ENCODE results near the gene MYL11. TPM values are rescaled to one million over a fixed set of nuclear protein-coding genes. Genes with fewer than 3 reads are reported as not detected.
"Not testable (repeated sequence)": the region's sequence is repeated elsewhere in the genome, so short reads cannot be mapped to it uniquely, and the experiment has no call there.

Gene MYL11
- total RNA-seq, 1 experiment from 2014 or later = 1.4 TPM

GRCh38 chr16:30335598-30336474, 38.8 kb upstream of the MYL11 start:
- Histone ChIP-seq H3K36me3 (ENCODE audit: low read depth) (no peaks in the 10 kb centered on the region), H3F3A (ENCODE audit: insufficient read depth, low read depth) (peaks cover 10% of the 10 kb centered on the region; the same call in 1 of the 2 replicates), H3K79me2 (ENCODE audit: low read depth) (peaks cover 34% of the 10 kb centered on the region), H3K4me3 (peak overlapping the region; percentile 59), H3K27ac (peak overlapping the region; percentile 76), H3K4me1 (replicated peaks; ENCODE audit: insufficient read depth) (peaks cover 13% of the 10 kb centered on the region), H2AFZ (peak overlapping the region; percentile 79), H3K9me3 (ENCODE audit: insufficient read depth, low read depth) (no peaks in the 10 kb centered on the region), H3K9me2 (ENCODE audit: insufficient read depth) (no peaks in the 10 kb centered on the region), H3K27me3 (ENCODE audit: insufficient read depth, low read depth) (no peaks in the 10 kb centered on the region), H4K20me1 (ENCODE audit: insufficient read depth) (no peaks in the 10 kb centered on the region), H3K4me2 (peak overlapping the region; percentile 72)
- POLR2A ChIA-PET (ENCODE audit: unreplicated experiment) = interaction anchor here (0.6 to 1.0 kb wide), 4 partner anchors 35 to 236 kb away, joined by 3 to 44 read pairs (median 4); no protein-coding TSS in a partner anchor
- intact Hi-C loops (cut with micrococcal nuclease; ENCODE audit: unreplicated experiment) = loop anchor here (1.0 to 2.0 kb wide), 4 partner anchors 19 to 73 kb away; partner anchors contain the start of genes CD2BP2 and TBC1D10B
- CTCF ChIA-PET = interaction anchor here (1.0 kb wide), 1 partner anchor 74 kb away, joined by 8 read pairs; no protein-coding TSS in a partner anchor
- BruUV-seq (replicated peaks) = TSS peak; percentile 56
- DNase-seq = peak in 1 of 2 experiments; percentile 66
- no peak for TF ChIP-seq EZH2 (IDR thresholded peaks at IDR 0.05; ENCODE audit: low read depth)
- TF ChIP-seq CTCF (conservative IDR thresholded peaks at IDR 0.05) = no peak

- H3K4me3 ChIP-seq; POLR2A ChIA-PET (ENCODE audit: unreplicated experiment); H4K20me1 ChIP-seq (ENCODE audit: insufficient read depth); H3K36me3 ChIP-seq (ENCODE audit: low read depth); H3K4me2 ChIP-seq; H3K4me1 ChIP-seq (replicated peaks; ENCODE audit: insufficient read depth); intact Hi-C loops (cut with micrococcal nuclease; ENCODE audit: unreplicated experiment); BruUV-seq (replicated peaks); H3K9me2 ChIP-seq (ENCODE audit: insufficient read depth); DNase-seq; H3K27me3 ChIP-seq (ENCODE audit: insufficient read depth, low read depth); H2AFZ ChIP-seq; H3K27ac ChIP-seq; H3K9me3 ChIP-seq (ENCODE audit: insufficient read depth, low read depth): not testable (repeated sequence)
- H3F3A ChIP-seq (ENCODE audit: insufficient read depth, low read depth) = peaks cover 10% of the 10 kb centered on the region; the same call in 1 of the 2 replicates
- CTCF ChIA-PET = interaction anchor here (0.5 kb wide), 1 partner anchor 26 kb away, joined by 5 read pairs; no protein-coding TSS in a partner anchor
- peaks cover 16% of the 10 kb centered on the region for H3K79me2 ChIP-seq (ENCODE audit: low read depth)
Measured at GRCh38 chr16:30337964-30338357, 36.6 kb upstream of the MYL11 start.

GRCh38 chr16:30338715-30339114, 35.9 kb upstream of the MYL11 start:
- H4K20me1 ChIP-seq (ENCODE audit: insufficient read depth); intact Hi-C loops (cut with micrococcal nuclease; ENCODE audit: unreplicated experiment); CTCF ChIA-PET; BruUV-seq (replicated peaks); DNase-seq; H3K36me3 ChIP-seq (ENCODE audit: low read depth); H3K9me2 ChIP-seq (ENCODE audit: insufficient read depth); H3K4me2 ChIP-seq; H3K9me3 ChIP-seq (ENCODE audit: insufficient read depth, low read depth); H3K27me3 ChIP-seq (ENCODE audit: insufficient read depth, low read depth); H3K27ac ChIP-seq; POLR2A ChIA-PET (ENCODE audit: unreplicated experiment); H3K79me2 ChIP-seq (ENCODE audit: low read depth); H2AFZ ChIP-seq; H3K4me1 ChIP-seq (replicated peaks; ENCODE audit: insufficient read depth); H3K4me3 ChIP-seq: not testable (repeated sequence)
- H3F3A ChIP-seq (ENCODE audit: insufficient read depth, low read depth) = peaks cover 10% of the 10 kb centered on the region; the same call in 1 of the 2 replicates

GRCh38 chr16:30340621-30341020, 34.0 kb upstream of the MYL11 start:
- Histone ChIP-seq H3K9me2 (ENCODE audit: insufficient read depth) (no peaks in the 10 kb centered on the region), H3K27ac (no peak overlapping the region), H3K79me2 (ENCODE audit: low read depth) (no peaks in the 10 kb centered on the region), H3F3A (ENCODE audit: insufficient read depth, low read depth) (peaks cover 7% of the 10 kb centered on the region; the same call in 1 of the 2 replicates), H3K4me2 (no peak overlapping the region), H3K4me3 (no peak overlapping the region), H3K4me1 (replicated peaks; ENCODE audit: insufficient read depth) (peaks cover 8% of the 10 kb centered on the region), H4K20me1 (ENCODE audit: insufficient read depth) (no peaks in the 10 kb centered on the region), H3K27me3 (ENCODE audit: insufficient read depth, low read depth) (no peaks in the 10 kb centered on the region), H2AFZ (no peak overlapping the region), H3K36me3 (ENCODE audit: low read depth) (no peaks in the 10 kb centered on the region), H3K9me3 (ENCODE audit: insufficient read depth, low read depth) (no peaks in the 10 kb centered on the region)
- BruUV-seq (replicated peaks) = no TSS peak
- ChIA-PET CTCF (interaction anchor here (0.7 kb wide), 1 partner anchor 254 kb away, joined by 5 read pairs; no protein-coding TSS in a partner anchor), POLR2A (ENCODE audit: unreplicated experiment) (no interaction called here)
- intact Hi-C loops (cut with micrococcal nuclease; ENCODE audit: unreplicated experiment) = no loop called here
- DNase-seq = no peak
- TF ChIP-seq CTCF (conservative IDR thresholded peaks at IDR 0.05) (no peak), EZH2 (IDR thresholded peaks at IDR 0.05; ENCODE audit: low read depth) (no peak)

GRCh38 chr16:30341971-30342370, 32.6 kb upstream of the MYL11 start:
- POLR2A ChIA-PET (ENCODE audit: unreplicated experiment) = interaction anchor here (0.7 kb wide), 1 partner anchor 398 kb away, joined by 14 read pairs; no protein-coding TSS in a partner anchor
- H3K36me3 ChIP-seq (ENCODE audit: low read depth); H3K27ac ChIP-seq; H3K9me2 ChIP-seq (ENCODE audit: insufficient read depth); H3F3A ChIP-seq (ENCODE audit: insufficient read depth, low read depth); H4K20me1 ChIP-seq (ENCODE audit: insufficient read depth); BruUV-seq (replicated peaks); H3K79me2 ChIP-seq (ENCODE audit: low read depth); intact Hi-C loops (cut with micrococcal nuclease; ENCODE audit: unreplicated experiment); H3K4me2 ChIP-seq; H3K4me3 ChIP-seq; H2AFZ ChIP-seq; H3K27me3 ChIP-seq (ENCODE audit: insufficient read depth, low read depth); H3K9me3 ChIP-seq (ENCODE audit: insufficient read depth, low read depth); H3K4me1 ChIP-seq (replicated peaks; ENCODE audit: insufficient read depth); DNase-seq: not testable (repeated sequence)
- CTCF ChIA-PET = interaction anchor here (0.6 kb wide), 1 partner anchor 349 kb away, joined by 4 read pairs; no protein-coding TSS in a partner anchor
